Nephron progenitor cell (in vitro differentiated cells): ENCODE measurements around the gene SYTL1.
A peak's percentile ranks its signal among the peaks of the same experiment; 100 is the strongest.

ENCODE experiments used
- DNase-seq: peaks from one replicate; pipeline ENCODE4 v3.0.0; 2021
- H3K27ac Mint-ChIP-seq: 2 replicates; pipeline ENCODE4 v1.8.0; 2021; ENCODE audit warnings: mild to moderate bottlenecking, moderate library complexity, mixed read lengths
- H3K27me3 Mint-ChIP-seq: 2 replicates; pipeline ENCODE4 v1.8.0; 2021; ENCODE audit warnings: mild to moderate bottlenecking, low read depth, mixed read lengths; ENCODE audit not compliant: poor library complexity
- H3K36me3 Mint-ChIP-seq: 2 replicates; pipeline ENCODE4 v1.8.0; 2021; ENCODE audit warnings: low read depth, mixed read lengths
- H3K4me1 Mint-ChIP-seq: 2 replicates; pipeline ENCODE4 v1.8.0; 2021; ENCODE audit warnings: mixed read lengths
- H3K4me3 Mint-ChIP-seq: 2 replicates; pipeline ENCODE4 v1.8.0; 2021; ENCODE audit warnings: mild to moderate bottlenecking, moderate library complexity, mixed read lengths
- H3K9me3 Mint-ChIP-seq: 2 replicates; pipeline ENCODE4 v1.8.0; 2021; ENCODE audit warnings: mild to moderate bottlenecking, moderate library complexity, mixed read lengths
- CTCF ChIP-seq: fragments of 200-600 bp; sonication (generic); IDR thresholded peaks from 2 replicates; pipeline ENCODE4 v1.5.0; 2021; ENCODE audit warnings: antibody characterized with exemption

SYTL1 gene

GRCh38 chr1:27302612-27303011, 39.2 kb upstream of the SYTL1 start:
- no peak for DNase-seq
- Mint-ChIP-seq H3K9me3 (no peaks in the 10 kb centered on the region), H3K27ac (no peak overlapping the region), H3K36me3 (peaks cover 17% of the 10 kb centered on the region), H3K27me3 (no peaks in the 10 kb centered on the region), H3K4me1 (peaks cover 63% of the 10 kb centered on the region), H3K4me3 (no peak overlapping the region)
- no peak for TF ChIP-seq CTCF

DNA sequence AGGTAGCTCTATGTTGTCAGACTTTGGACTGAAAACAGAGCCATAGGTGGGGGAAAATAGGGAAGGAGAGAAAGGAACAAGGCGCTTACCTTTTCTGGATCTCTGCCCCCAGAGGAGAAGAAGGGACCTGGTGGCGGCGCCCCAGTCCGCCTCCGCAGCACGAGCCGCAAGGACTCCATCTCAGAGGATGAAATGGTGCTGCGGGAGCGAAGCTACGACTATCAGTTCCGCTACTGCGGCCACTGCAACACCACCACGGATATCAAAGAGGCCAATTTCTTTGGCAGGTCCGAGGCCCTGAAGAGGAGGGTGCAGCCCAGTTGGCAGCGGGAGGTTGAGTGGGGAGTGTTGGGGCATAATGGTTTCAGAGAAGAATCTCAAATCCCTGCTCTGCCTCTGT, 38.3 kb upstream of the SYTL1 start:
- Mint-ChIP-seq H3K27me3 (no peaks in the 10 kb centered on the region), H3K9me3 (no peaks in the 10 kb centered on the region), H3K4me1 (peaks cover 64% of the 10 kb centered on the region), H3K4me3 (no peak overlapping the region), H3K27ac (no peak overlapping the region), H3K36me3 (peaks cover 11% of the 10 kb centered on the region)
- no peak for TF ChIP-seq CTCF
- DNase-seq, result no peak

DNA sequence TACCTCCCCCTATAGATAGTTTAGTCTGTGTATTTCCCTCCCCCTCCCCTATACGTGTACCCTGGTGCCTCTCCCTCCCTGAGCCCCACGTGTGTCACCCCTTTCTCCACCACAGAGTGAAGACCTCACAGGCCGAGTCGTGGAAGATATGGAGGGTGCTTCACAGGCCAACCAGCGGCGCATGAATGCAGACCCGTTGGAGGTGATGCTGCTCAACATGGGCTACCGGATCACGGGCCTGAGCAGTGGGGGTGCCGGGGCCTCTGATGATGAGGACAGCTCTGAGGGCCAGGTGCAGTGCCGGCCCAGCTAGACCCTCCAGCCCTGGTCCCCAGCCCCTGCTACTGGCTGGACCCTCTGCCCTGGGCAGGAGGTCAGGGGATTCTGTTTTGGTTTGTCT, 35.8 kb upstream of the SYTL1 start:
- H3K27ac Mint-ChIP-seq, result peak overlapping the region; percentile 57
- DNase-seq, result no peak
- peaks cover 11% of the 10 kb centered on the region for H3K36me3 Mint-ChIP-seq
- no peak for TF ChIP-seq CTCF
- peaks cover 6% of the 10 kb centered on the region for H3K27me3 Mint-ChIP-seq
- no peaks in the 10 kb centered on the region for H3K9me3 Mint-ChIP-seq
- peaks cover 41% of the 10 kb centered on the region for H3K4me1 Mint-ChIP-seq
- H3K4me3 Mint-ChIP-seq, result no peak overlapping the region

DNA sequence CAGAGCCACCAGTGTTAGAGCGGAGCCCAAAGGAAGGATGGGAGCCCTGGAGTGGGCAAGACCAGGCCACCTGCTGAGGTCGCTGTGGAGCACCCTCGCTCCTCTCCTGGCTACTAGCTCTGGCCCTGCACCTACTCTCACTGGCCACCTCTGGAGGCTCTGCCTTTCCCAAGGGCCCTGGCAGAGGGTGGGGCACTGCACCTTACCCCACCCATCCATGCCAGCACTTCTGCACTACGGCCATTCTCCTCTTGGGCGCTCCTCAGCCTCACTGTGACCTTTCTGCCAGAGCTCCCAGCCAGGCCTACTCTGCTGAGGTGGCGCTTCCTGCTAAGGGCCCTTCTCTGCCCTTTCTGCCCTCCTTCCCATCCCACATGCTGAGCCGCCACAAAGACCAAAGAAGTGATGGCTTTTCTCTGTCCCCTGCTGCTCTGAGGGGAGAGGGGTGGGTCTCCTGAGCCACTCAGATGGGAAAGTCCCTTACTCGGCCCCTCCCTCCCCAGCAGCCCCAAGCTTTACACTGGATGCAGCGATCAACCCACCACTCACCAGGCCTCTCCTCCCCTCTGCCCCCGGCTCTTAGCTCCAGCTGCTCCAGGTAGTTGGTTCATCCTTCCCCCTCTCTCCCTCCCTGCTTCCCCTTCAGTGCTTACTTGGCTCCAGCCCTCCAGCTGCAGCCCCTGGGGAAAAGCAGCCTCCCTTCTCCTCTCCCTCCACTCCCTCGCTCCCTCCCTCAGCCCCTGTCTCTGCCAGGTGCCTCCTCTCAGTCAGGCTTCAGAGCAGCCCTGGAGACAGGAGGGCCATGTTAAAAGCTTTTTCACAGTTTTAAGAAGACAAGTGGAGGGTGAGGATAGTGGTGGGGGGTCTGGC, 34.7 kb upstream of the SYTL1 start:
- Mint-ChIP-seq H3K4me1 (peaks cover 34% of the 10 kb centered on the region), H3K9me3 (no peaks in the 10 kb centered on the region), H3K27ac (peak overlapping the region; percentile 94), H3K4me3 (no peak overlapping the region), H3K27me3 (peaks cover 12% of the 10 kb centered on the region), H3K36me3 (peaks cover 6% of the 10 kb centered on the region)
- TF ChIP-seq CTCF, result peak; percentile 28
- peak; percentile 42 for DNase-seq

DNA sequence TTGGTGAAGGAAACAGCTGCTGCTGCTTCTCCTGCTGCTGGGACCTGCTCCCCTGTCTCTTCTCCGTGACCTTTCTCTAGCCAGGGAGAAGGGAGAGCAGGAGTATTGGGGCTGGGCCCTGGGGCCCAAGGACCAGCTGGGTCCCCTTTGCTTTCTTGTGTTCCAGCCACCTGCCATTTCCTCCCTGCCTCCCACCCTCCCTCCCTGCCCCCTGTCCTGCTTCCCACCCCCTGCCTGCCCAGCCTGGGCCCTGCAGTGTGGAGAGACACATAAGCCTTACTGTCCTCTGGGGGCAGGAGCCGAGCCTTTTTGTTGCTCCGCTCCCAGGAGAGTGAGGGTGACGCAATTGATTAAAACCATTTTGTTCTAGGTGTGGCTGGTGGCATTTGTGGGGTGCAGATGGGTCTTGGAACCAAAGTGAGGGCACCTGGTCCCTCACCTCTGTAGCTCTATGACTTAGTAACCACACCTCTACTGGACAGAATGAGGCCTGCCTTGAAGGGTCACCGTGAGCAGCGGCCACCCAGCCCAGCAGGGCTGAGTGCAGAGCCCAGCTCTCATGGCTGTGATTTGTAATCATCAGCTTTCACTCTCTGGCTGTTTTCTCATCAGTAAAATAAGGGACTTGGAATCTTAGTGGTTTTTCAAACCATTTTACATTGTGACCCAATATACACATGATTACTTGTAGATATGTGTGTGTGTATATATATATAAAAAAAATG, 33.8 kb upstream of the SYTL1 start:
- Mint-ChIP-seq H3K4me3 (no peak overlapping the region), H3K4me1 (peaks cover 34% of the 10 kb centered on the region), H3K36me3 (peaks cover 4% of the 10 kb centered on the region), H3K27me3 (peaks cover 17% of the 10 kb centered on the region), H3K9me3 (no peaks in the 10 kb centered on the region), H3K27ac (peak overlapping the region; percentile 69)
- DNase-seq, result no peak
- no peak for TF ChIP-seq CTCF
